ENCODE measurements around the gene ARL6IP6.
"Not testable (repeated sequence)": the region's sequence is repeated elsewhere in the genome, so short reads cannot be mapped to it uniquely, and the experiment has no call there.

ARL6IP6 gene

DNA sequence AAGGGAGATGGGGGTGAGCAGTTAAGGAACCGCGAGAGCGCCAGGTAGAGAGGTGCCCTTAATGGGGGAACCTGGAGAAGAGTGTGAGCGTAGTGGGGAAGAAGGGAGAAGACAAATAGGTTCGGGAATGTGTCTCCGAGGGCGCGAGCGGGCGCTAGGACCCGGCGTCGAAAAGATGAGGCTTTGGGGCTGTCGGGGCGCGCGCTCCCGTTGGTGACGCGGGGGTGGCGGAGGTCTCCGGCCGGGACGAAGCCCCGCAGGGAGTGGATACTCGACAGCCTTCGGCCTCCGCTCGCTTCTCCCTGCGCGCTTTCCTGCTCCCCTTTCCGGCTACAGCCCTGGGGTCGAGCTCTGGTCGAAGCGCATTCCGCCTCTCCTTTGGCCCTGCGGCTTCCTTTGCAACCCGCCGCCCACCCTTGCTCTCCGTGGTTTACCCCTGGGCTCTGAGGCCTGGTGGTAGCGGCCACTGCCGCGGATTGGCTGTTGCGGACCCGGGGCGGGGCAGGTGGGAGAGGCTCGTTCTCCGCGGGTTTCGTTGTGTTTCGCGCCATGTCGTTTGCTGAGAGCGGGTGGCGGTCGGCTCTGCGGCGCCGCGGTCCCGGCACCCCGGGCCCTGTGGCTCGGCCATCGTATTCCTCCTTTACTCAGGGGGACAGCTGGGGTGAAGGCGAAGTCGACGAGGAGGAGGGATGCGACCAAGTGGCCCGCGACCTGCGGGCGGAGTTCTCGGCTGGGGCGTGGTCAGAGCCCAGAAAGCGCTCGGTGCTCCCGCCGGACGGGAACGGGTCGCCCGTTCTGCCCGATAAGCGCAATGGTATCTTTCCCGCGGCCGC lies at the start of gene ARL6IP6:
Gene ARL6IP6, plus strand, starts transcription at position 545 of the 833 bp plus-strand sequence. Its CDS starts 5 bp downstream, at position 550.
- peak; percentile 94 for DNase-seq

- DNase-seq = no peak
Observed at GRCh38 chr2:152674334-152674733, 44.1 kb upstream of the ARL6IP6 start.

GRCh38 chr2:152676461-152676860 lies 42.0 kb upstream of the ARL6IP6 start:
- DNase-seq = no peak

DNA sequence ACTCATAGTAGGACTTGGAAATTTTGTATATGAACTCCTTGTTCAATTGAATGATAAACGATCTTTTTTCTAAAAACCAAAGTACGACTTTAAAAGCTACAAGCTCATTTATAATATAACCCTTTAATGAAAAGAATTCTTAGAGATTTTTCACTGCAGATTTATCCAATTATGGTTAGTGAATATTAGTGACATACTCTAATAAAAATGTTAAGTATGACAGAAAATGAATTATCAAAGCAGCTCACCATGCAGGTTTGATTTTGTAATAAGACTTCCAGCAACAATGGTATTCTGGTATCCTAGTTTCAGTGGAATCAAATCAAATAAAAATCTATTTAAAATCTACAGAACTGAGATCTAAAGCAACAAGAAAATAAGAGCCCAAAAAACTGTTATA lies 39.6 kb upstream of the ARL6IP6 start:
- DNase-seq = no peak

GRCh38 chr2:152682663-152683062 lies 35.8 kb upstream of the ARL6IP6 start:
- DNase-seq = no peak

DNA sequence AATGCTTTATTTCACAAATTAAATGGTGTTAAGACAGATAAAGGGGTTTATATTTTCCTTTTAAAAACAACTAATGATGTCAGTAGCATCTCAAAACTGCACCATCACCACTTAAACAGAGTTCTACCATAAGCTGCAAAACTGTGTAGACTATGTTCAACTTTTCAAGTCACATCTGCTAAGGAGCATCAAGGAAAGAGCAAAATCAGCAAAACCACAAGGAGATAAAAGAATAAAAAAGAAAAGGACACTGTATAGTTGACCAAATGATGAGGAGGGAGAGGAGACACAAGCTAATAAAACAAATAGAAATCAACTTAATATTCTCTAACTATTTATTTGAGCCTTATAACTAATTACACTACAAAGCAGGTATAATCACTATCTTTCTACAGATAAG lies 35.0 kb upstream of the ARL6IP6 start:
- no peak for DNase-seq

DNA sequence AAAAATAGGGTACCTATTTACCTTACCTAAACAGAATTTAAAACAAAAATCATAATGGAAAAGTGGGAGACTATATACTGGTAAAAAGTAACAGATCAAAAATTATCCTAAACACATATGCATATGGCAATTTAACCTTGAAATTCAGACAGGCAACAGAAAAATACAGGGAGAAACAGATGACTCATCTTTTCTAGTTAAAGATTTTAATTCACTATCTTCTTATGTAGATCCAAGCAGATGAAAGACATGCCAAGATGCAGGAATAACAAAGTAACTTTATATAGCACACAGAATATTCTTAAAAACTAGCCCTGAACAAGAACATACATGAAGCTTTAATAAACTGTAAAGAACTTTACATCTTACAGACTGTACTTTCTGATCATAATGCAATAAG lies 32.1 kb upstream of the ARL6IP6 start:
- DNase-seq = no peak

DNA sequence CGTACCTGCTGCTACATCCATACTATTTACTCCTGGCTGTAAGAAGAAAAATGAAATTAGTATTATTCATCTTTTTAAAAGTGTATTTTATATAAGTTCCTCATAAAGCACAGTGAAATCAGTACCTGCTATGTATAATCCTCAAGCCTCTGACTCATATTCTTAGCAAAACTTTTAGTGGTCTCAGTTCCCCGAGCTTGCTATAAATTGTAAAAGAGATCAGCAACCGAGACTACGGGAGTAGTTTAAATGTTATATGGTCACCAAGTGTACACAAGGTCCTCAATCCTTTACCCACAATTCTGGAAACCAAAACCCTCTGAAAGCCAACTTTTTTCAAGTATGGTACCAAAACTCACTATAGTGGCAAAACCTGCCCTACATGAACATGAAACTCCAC lies 25.4 kb upstream of the ARL6IP6 start:
- DNase-seq = no peak

DNA sequence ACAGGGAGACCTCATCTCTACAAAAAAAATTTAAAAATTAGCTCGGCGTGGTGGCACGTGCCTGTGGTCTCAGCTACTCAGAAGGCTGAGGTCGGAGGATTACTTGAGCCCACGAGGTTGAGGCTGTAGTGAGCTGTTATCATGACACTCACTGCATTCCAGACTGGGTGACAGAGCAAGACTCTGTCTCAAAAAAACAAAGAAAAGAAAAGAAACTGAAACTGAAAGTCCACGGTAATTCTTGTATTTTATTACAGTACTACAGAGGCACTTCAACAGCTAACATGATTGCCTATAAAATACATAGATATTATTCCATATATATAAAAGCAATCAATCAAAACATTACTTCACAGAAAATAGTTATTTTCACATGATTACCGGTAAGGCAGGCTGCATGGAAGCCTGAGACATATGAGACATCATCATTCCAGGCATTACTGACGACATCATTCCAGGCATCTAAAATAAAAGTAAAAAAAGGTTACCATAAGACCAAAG lies 24.2 kb upstream of the ARL6IP6 start:
- DNase-seq = peak; percentile 60

GRCh38 chr2:152695763-152696162 lies 22.7 kb upstream of the ARL6IP6 start:
- no peak for DNase-seq

DNA sequence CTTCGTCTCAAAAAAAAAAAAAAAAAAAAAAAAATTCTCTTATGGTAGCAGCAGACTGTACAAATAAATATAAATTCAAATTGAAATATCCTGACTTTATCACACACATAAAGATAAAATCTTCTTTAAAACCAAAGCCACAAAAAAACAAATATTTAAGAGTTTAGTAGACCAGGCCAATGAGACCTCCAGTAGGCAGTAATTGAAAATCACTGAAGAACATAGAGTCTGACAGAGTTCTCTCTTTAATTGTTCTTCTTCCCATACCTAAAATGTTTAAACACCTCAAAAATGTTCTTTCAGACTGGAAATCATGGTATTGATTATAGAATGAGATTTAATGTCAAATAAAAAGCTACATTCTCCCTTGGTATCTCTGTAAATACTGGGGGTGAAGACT lies 21.9 kb upstream of the ARL6IP6 start:
- DNase-seq = no peak

GRCh38 chr2:152701198-152701597 lies 17.2 kb upstream of the ARL6IP6 start:
- DNase-seq = no peak

DNA sequence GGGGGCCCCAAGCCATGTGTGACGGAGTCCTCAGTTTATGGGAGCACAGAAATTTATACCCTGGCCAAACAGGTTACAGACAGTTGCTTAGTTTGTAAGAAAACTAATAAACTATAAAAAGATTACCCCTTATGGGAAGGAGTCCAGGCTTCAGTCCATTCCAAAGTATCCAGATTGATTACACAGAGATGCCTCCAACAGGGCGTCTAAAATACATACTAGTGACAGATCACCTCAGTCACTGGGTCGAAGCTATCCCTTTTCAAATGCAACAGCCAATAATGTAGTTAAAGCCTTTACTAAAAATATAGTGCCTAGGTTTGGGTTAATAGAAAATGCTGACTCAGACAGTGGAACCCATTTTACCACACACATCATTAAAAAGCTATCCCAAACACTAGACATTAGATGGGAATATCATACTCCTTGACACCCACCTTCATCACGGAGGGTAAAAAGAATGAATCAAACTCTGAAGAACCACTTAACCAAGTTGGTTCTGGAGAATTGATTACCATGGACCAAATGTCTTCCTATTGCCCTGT lies 11.9 kb upstream of the ARL6IP6 start:
- no peak for DNase-seq

DNA sequence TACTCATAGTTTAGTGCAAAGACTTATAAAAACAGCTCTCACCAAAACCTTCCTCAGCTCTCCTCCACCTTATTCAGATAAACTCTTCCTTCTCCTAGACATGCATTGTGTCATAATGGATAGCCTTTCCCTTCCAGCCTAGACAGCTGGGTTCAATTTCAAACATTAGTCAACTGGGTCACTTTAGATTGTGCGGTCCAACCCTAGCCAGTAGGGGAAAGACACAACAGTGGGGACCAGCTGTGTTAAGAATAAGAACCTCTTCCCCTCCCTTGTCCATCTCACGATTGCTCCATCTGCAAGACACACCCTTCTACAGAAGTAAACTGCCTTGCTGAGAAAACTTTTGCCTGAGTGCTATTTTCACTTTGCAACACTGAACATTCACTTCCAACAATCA lies 9.7 kb upstream of the ARL6IP6 start:
- DNase-seq = no peak

GRCh38 chr2:152710713-152711112 lies 7.7 kb upstream of the ARL6IP6 start:
- no peak for DNase-seq

DNA sequence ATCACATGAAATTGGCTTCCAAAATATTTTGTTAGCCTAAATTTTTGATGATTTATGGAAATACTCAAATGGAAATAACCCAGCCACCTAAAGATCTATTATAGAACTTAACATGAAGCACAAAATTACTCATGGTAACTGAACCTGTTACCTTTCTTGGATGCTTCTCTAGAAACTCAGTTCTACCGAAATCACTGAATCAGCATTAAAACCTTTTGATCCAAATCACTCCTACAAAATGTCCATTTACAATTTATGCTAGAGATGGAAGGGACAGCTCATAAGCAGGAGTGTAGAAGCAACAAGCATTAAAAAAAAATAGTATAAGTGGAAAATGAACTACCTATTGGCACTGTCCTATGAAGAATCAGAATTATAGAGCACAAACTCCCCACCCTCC lies 3.3 kb upstream of the ARL6IP6 start:
- no peak for DNase-seq

DNA sequence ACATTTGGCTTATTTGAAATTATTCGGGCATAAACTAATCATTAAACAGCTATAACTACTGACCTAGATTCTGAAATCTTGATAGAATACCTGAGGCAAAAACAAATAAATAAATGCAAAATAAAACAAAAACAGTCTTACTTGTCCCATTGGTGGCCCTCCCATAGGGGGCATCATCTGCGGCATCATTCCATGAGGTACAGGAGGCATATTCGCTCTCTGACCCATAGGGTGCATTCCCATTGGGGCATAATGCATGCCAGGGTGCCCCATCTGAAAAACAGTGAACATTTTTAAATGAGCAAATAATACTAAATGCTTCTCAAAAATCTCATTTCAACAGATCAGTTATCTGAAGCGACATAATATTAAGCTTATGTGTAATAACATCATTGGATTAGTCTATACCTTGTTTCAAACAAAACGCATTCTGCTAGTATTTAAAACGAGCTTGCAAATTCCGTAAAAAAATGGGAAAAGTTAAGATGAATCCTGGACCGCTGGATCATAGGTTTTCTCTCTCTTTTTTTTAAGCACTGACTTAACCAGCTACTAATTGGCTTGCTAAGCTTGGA lies 2.5 kb upstream of the ARL6IP6 start:
- DNase-seq = peak; percentile 41

DNA sequence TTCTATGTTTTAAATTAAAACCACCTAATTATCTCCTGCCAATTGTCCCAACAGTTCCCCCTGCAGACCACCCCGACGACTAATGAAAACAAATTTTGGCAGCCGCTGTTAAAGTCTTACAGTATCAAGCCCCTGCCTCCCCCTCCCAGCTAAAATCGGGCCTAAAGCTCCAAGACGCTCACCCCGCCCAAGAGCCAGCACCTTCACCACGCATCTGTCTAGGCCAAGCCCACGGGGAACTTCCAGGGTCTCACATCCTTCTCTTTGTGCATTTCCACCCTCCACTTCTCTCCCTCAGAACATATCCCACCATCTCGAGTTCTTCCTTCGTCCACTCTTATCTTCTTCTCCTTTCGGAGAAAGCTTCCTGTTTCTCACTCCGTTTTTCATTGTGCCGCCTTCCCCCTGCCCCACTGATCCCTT lies 1.6 kb upstream of the ARL6IP6 start:
- no peak for DNase-seq

DNA sequence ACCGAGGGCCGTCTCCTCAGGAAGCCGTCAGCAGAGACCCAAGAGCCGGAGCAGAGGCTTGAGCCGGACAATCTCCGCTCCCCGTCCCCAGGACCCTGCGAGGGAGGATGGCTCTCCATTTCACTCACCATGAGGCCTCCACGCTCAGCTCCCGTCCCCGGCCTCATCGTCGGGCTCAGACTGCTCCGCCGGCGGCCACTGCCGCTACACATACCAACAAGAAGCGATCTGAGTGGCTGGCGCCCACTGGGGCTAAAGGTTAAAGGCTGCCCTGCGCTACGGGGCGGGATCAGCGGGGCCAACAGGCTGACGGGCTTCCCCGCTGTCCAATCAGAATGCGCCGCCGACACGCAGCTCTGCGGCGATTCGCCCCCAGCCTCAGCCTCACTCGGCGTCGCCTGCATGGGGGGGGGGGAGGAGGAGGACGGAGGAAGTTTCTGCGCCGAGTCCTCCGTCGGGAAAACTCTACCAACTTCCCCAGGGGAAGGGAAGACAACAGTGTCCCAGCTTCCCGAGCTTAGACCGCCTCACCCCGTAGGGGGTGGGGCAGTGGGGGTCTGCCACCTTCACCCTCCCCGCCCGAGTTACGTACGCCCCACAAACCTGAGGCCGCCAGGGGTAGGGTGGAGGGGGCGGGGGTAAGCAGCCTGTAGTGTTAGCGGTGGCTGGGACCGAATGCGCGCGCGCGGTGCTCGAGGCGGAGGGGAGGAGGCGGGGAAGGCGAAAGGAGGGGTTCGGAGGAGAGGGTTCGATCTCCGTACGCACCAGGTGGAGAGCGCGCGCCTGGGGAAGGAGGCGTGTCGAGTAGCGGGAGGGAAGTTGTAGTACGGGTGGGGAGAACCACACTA lies 968 bp upstream of the ARL6IP6 start, which contains the start of gene PRPF40A:
Gene PRPF40A, minus strand, starts transcription at position 234 of the 848 bp plus-strand sequence. Its CDS starts 22 bp downstream, at position 212.
- DNase-seq = peak; percentile 99

- DNase-seq = no peak
Observed at GRCh38 chr2:152718909-152719645, 657 bp downstream of the ARL6IP6 start.

DNA sequence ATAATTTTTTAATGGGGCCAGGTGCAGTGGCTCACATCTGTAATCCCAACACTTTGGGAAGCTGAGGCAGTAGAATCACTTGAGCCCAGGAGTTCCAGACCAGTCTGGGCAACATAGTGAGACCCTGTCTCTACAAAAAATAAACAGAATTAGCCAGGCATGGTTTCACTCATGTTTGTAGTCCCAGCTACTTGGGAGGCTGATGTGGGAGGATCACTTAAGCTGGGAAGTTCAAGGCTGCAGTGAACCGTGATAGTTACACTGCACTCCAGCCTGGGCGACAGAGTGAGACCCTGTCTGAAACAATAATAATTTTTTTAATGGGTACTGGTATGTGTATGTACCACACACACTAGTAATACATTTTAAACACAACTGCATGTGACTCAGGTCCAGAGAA lies 2.4 kb downstream of the ARL6IP6 start:
- no peak for DNase-seq

DNA sequence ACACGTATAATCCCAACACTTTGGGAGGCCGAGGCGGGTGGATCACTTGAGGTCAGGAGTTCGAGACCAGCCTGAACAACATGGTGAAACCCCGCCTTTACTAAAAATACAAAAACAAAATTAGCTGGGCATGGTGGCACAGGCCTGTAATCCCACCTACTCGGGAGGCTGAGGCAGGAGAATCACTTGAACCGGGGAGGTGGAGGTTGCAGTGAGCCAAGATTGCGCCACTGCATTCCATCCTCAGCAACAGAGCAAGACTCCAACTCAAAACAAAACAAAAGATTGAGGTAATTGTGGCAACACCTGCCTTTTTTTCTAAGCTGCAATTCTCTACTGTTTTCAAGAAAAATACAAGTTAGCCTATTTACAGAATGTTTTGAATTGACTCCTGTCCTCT lies 4.2 kb downstream of the ARL6IP6 start:
- not testable (repeated sequence) for DNase-seq

All from CD4-positive, alpha-beta T cell treated with Interleukin-10 for 1 hour (primary cell).